Activated CD8-positive, alpha-beta memory T cell treated with anti-CD3 and anti-CD28 coated beads, Interleukin-2, amount 50 U/mL, for 4 hours (primary cell): Measurements from ENCODE around the gene PCBP3.

Source experiments
- DNase-seq: peaks from one replicate; pipeline ENCODE4 v3.0.0-alpha.2; 2020

Gene PCBP3

DNA sequence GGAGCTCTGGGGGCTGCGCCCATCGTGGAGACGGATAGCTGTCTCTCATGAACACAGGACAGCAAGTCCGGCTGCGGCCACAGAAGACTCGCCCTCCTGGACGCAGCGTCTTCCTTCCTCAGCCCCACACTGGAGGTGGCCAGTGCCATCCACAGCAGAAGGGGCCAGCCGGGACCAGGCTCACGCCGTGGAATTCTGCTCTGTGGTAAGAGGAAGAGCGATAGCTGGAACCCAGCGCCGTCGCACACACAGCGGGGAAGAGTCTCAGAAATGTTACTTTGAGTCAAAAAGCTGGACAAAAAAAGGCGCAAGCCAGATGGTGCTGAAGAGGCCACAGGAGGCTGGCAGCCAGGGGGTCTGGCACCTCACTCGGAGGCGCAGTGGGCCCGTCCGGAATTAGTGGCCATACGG, 224.2 kb downstream of the PCBP3 start:
- no peak for DNase-seq

DNA sequence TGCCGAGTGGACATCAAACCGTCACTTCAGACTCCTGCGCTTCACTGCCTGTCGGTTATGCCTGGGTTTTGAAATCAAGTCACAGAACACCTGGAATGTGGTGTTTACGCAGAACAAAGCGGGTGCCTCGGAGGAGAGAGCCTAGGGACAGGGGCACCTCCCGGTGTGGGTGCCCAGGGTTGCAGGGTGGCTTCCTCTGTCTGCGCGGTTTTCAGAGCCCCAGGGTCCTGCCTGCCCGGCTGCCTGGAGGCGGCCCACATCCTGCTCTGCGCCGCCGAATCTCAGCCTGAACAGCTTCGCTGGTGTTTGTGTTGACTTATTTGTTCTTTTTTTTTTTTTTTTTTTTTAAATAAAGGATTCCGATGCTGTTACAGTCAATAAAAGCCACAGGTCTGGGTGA, 224.6 kb downstream of the PCBP3 start:
- peak; percentile 12 for DNase-seq

DNA sequence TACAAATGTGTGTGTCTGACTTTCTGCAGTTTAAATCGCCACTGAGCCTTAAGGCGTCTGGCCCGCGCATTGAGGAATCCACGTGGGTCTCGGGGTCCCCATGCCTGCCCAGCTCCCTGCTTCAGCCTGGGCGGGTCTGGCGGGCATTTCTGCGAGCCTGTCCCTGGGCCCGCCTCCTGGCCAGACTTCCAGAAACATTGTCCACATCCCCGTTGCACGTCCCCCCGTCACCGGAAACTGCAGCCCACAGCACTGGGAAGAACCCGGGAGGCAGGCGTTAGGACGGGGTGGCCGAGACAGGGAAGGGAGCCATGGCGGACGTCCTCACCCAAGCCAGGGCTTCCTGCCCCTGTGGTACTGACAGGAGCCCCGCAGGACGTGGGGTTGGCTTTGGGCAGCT, 225.0 kb downstream of the PCBP3 start:
- DNase-seq, result no peak

DNA sequence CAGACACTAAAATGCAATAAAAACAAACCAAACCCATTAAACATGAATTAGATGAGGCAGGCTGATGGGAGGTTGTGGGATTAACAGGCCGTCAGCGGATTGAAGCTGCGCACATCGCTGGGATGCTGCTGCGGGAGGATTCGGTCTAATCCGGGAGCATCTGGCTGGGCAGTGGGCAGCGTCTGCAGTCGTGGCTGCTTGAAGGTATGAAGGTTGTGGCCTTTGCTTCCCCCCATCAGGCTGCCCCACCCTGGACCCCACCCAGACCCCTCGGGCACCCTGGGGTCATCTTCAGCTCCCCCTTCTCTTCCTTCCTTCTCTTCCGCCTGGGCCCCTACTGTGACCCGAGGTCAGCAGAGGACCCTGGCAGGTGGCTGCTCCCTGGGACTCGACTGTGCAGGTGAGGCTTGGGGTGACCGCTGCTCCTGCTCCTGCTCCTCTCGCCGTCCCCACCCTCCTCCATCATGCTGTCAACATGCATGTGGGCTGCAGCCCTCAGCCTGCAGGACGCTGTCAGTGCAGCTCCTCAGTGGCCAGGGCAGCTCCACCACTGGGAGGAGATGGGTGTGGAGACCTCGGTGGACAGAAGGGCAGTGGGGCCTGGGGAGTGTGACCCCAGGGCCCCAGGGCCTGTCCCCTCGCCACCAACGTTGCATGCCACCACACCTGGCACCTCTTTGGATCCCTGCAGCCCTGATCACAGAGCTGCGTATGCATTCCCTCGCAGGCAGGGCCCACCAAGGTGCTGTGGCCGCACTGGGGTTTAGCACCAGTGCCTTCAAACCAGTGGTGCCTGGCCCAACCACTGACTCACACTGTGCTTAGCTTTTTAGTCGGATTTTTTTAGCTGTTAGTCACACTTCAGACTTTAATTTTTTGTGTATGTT, 225.8 kb downstream of the PCBP3 start:
- no peak for DNase-seq

DNA sequence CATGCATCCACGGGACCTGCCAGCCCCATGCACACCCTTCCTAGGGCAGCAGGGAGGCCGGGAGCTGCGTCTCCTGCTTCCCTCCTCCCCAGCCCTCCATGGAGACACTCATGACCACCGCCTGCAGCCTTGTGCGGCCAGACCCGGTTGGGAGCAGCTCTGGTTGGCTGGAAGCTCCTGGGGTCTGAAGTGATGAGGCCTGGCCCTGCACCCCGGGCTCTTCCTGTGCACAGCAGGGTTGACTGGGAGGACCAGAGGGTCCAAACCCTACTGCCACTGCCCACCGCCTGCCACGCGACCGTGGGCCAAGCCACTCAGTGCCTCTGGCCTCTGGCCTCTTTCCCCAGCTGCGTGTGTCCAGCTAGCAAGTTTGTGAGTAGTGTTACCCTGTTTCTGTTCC, 226.9 kb downstream of the PCBP3 start:
- no peak for DNase-seq

DNA sequence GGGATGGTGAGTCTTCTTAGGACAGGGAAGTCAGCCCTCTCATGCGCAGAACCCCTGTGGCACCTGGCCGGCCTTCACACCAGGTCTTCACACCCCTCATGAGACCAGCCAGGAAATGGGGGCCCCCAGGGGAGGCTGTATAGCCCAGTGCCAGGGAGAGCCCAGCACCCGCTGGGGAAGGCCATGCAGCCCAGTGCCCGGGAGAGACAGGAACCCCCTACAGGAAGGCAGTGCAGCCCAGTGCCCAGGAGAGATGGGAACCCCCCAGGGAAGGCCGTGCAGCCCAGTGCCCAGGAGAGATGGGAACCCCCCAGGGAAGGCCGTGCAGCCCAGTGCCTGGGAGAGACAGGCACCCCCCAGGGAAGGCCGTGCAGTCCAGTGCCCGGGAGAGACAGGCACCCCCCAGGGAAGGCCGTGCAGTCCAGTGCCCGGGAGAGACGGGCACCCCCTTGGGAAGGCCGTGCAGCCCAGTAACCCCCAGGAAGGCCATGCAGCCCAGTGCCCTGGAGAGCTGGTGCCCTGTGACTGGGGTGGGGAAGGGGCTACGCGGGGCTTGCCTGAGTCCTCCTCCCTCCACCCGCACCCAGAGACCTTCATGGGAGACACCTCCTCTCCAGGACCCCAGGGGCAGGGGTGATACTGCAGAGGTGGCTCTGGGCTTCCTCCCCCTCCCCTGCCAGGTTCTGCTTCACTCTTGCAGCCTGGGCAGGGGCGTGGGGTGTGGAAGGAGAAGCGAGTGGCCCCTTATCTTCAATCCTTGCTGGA, 227.5 kb downstream of the PCBP3 start:
- DNase-seq, result no peak

DNA sequence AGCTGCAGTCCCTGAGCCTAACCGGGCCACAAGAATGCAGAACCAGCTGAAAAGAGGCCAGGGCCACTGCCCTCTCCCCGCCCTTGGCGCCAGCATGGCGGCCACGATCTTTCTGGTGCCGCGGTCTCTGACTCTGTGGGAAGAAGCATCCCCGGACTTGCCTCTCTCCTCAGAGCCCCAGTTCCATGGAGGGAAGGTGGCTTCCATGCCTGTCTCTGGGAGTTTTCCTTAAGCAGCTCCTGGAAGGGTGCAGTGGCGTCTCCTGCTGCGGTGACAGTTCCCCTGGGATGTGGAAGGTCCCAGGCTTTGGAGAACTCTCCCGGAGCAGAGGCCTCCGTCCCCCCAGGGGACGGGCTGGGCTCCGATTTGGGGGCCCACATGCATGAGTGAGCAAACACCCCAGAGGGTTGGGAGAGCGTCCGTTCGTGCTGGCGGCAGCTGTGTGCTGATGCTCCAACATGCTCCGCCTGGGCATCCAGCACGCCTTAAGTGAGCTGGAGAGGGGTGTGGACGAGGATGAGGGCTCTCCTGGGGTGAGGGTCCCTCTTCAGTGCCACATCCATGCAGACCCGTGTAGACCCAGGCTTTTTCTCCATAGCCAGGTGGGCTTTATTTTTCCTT, 228.2 kb downstream of the PCBP3 start:
- DNase-seq, result no peak

DNA sequence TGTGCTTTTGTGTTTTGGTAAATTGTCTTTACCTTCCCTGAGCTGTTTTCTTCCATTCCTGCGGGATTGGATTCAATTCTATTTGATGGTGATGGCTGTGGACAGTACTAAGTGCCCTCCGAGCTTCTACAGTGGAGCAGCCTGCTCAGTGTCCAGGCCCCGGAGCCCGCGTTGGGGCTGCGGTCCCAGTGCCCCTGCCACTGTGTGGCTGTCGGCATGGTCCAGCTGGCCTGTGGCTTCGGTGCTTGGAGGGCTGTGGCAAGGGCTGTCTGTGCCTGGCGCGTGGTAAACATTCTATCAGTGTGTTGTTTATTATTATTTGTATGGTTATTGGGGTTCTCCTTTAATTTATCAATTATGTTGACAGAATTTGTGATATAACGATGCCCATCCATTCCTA, 228.9 kb downstream of the PCBP3 start:
- no peak for DNase-seq

DNA sequence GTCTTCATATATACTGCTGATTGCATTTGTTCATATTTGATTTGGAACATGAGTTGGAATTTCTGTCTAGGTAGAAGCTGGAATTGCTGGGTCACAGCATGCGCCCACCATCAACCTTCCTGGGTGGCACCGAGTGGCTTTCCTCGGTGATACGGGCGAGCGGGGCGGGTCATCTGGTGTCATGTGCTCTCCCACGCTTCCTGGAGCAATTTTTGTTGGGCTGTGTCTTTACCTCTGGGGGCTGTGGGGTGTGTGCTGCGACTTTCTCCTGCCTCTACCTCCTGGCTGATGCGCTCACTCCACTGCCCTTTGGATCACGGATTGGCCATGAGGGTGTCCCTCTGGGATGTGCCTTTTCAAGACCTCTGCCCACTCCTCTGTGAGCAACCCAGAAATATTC, 229.4 kb downstream of the PCBP3 start:
- DNase-seq, result no peak

DNA sequence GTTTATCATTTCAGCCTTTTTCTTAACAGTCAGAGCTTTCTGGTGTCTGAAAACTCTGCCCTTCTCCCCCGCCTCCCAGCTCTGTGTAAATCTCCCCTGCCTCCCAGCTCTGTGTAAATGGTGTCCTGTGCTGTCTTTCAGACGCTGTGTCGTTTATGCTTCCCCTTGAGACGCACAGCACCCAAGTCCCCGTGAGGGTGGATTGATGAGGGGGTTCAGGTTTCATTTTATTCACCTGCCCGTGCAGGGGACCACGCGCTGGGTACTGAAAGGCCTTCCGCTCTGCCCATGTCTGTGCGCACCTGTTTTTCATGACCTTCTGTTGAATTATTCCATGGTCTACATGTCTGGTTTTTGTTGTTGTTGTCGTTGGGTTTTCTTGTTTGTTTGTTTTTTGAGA, 229.9 kb downstream of the PCBP3 start:
- DNase-seq, result no peak

DNA sequence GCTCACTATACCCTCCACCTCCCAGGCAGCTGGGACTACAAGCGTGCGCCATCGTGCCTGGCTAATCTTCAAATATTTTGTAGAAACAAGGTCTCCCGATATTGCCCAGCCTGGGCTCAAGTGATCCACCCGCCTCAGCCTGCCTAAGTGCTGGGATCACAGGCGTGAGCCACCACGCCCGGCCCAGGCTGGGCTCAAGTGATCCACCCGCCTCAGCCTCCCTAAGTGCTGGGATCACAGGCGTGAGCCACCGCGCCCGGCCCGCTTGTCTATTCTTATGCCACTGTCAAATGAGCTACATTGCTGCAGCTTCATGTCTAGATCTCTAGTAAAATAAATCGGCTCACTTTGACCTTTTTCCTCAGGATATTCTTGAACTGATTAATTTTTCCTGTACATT, 230.3 kb downstream of the PCBP3 start:
- DNase-seq, result no peak

DNA sequence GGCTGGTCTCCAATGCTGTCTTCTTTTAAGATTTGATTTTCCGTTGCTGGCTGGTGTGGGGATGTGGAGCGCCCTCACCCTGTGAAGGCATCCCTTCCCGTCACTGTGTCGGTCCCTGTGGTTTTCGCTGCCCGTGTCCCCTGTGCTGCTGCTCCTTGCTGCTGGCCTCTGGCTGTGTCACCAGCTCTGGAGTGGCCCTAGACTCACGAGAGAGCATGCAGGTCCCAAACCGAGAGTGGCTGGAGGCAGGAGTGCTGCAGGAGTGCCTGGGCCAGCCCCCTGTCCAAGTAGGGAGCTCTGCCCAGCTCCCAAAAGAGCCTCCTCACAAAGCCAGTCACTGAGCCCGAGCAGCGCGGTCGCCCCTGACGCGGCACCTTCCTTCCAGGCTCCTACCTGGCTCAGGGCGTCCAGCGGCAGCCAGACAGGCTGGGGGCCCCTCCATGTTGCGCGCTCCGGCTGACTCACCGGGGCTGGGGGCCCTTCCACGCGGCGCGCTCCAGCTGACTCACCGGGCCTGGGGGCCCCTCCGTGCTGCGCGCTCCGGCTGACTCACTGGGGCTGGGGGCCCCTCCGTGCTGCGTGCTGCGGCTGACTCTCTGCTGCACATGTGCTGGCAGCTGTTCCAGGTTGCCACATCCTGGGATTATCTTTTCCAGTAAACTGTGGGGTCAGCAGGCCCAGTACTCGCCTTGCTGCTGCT, 231.3 kb downstream of the PCBP3 start:
- peak; percentile 38 for DNase-seq

DNA sequence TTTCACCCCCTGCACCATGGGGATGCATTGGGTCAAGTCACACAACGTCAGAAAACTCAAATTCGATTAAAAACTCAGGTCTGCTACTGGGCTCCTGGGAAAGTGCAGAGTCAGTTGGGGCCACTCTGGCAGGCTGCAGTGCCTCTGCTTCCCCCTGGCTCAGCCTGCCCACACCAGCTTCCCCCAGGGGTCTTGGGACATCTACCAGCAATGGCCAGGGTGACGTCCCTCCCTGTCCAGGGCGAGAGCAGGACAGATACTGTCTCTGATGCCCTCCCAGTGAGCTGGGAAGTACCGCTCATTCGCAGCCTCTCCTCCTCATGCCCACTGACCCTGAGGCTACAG, 231.9 kb downstream of the PCBP3 start:
- DNase-seq, result no peak

DNA sequence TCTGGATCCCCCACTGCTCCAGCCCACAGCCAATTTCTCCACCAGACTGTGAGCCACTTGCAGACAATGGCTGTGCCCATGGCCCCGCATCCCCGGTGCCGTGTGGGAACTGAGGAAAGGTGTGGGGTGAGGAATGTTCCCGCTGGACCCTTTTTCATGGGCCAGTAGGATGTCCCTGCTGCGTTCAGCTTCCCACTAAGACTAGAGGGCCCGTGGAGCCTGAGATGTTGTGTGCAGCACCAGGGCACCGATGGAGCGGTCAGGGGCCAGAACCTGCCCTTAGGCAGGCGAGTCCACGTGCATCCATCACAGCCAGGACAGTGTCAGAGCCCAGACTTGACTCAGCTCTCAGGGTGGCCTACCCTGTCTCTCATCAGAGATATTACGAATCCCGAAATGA, 232.4 kb downstream of the PCBP3 start:
- DNase-seq, result no peak

DNA sequence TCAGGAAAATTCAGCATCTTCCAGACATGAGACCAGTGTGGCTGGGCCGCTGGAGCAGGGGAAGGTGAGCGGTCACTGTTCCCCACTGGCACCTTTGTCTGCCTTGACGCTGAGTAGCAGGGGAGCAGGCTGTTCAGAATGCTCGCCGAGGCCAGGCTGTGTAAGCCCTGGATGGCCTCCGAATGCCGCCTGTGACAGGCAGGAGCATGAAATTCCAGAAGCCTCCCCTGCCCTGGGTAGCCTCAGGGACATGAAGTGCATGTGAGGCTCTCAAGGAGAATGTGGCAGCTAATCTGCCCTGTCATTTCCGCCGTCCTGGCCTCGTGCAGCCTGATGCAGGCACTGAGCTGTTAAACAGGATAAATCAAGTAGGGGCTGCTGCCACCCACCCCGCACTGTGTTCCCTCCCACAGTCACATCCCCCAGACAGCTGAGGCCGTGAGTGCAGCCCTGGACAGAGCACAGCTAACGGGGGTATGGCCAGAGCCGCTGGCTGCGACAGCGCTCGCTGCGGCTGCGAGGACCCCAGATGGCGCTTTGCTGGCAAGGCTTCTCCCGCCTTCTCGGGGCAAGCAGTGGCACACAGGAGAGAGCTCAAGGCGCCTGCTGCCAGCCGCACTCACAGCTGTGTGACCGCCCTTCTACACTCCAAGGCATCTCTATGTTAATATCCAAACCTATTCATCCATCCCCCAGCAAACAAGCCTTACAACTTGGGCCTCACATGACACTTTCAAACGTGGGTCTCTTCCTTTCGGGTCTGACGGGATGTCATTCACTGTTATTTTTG, 233.1 kb downstream of the PCBP3 start:
- DNase-seq, result peak; percentile 11

DNA sequence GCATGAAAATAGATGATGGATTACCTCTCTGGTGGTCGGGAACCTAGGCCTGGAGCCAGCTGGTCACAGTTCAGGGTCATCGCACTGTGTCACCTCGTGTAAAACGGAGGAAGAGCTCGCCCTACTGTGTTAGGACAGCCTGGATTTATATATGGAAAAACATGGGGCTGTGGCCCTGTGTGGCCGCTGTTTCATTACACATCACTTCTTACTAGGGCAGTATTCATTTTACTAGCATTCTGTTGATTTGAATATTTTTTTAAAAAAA, 233.6 kb downstream of the PCBP3 start:
- DNase-seq, result no peak

DNA sequence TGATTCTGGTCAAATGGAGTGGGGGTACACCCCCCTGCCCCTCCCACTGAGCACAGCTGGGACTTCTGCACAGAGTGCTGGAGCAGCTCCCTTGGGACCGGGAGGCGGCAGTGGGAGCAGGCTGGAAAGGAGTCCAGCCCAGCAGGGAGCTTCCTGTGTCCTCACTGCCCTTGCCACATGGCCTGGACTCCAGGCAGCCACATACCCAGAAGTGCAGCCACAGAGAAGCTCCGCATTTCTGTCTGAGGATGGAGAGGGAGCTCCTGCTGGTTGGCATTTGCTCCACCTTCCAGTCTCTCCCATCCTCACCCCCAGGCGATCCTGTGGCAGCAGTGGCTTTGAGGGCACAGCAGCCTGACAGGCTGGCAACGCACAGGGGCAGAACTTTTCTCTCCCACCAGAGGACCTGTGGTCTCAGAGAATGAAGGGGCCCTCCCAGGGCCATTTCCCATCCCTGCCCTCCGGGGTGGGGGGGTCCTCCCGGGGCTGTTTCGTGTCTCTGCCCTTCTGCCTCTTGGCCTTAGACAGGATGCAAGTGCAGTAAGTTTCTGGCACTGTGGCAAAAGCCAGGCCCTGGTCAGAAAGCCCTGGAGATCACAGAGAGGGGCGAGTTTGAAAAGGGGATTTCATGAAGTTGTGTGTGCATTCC, 234.4 kb downstream of the PCBP3 start:
- no peak for DNase-seq

DNA sequence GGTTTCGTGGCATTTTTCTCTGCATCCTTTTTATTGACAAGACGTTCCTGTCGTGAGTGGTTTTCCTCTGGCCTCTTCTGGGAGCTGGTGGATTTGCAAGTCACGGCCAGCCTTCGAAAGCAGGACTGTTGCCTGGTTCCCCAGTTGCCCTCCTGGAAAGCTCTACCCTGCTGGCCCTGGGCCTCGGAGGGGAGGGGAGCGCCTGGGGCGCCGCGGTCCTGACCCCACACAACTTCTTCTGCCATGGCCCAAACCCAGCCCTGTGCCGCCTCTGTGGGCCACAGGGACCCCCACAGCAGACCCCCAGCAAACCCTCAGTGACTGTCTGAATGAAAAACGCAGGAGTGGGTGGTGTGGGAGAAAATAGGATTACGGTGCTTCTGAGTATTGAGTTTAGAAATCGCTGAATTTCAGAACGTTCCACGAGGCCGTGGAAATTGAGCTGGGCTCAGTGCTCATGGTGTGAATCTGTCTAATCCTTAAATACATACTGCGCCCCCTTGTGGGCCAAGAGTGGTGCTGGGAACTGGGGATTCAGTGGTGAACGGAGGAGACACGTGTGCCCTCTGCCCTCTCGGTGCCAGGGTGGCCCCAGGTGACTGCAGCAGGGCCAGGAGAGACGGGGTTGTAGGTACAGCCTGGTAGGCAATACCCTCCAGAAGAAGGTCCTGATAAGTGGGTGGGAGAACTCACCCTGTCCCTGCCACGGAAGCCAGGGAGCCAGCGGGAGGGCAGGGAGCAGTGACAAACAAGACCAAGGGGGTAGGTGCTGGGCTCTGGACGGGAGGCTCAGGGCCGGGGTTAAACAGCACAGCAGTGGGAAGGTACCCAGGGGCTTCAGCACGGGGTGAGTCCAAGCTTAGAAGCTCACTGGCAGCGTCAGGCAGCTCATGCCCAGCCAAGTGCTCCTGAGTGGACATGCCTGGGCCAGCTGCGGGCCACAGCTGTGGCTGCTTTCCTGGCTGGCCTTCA, 236.9 kb downstream of the PCBP3 start:
- DNase-seq, result peak; percentile 72

DNA sequence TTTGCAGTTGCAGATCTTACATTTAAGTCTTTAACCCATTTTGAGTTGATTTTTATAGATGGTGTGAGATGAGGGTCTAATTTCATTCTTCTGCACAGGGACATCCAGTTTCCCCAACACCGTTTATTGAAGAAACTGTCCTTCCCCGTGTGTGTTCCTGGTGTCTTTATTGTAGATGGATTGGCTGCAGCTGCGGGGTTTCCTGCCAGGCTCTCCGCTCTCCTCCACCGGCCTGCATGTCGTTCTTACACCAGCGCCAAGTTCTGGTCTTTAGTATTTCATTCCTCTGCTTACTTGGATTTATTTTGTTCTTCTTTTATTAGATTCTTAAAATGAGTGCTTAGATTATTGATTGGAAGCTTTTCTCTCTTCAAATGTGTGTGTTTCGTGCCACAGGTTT, 239.1 kb downstream of the PCBP3 start:
- no peak for DNase-seq

DNA sequence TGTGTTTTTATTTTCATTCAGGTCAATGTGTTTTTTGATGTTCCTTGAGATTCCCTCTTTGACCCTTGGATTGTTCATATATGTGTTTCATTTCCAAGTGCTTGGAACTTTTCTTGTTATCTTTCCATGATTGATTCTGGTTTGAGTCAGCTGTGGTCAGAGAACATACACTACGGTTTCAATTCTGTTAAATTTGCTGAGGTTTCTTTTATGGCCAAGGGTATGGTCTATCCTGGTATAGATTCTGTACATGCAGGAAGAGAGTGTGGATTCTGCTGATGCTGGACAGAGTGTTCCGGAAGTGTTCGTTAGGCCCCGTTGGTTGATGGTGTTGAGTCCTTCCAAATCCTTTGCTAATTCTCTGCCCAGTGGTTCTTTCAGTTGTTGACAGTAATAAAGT, 239.6 kb downstream of the PCBP3 start:
- DNase-seq, result no peak

DNA sequence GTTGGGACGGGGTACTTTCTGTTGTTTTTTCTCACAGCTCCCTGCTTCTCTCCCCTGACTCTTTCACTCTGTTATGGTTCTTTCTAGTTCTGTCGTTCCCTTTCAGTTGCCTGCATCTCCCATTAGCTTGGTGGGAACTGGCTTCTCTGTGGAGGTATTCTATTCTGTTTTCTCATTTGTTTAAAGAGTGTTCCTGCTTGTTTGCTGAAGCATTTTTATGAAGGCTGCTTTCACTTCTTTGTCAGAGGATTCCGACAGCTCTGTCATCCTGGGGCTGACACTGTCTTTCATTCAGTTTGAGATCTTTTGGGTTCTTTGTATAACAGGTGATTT, 242.0 kb downstream of the PCBP3 start:
- DNase-seq, result no peak
